BJ (cell line): Measurements from ENCODE around the gene ZNF148. TPM values are rescaled to one million over a fixed set of nuclear protein-coding genes. Genes with fewer than 3 reads are reported as not detected.

Source experiments
- CTCF ChIA-PET: fragments of 350-600 bp; formaldehyde crosslinking; extraction: SDS; loops from one replicate; lab custom pipeline; 2021; ENCODE audit warnings: antibody characterized with exemption, inconsistent platforms; lab: Yijun Ruan, JAX
- POLR2A ChIA-PET: fragments of 300-600 bp; sonication (Branson Sonifier 250); formaldehyde crosslinking; extraction: SDS; loops from one replicate; lab custom pipeline; 2021; ENCODE audit warnings: antibody characterized with exemption; lab: Charles Lee
- DNase-seq: peaks from one replicate; pipeline ENCODE4 v3.0.0-alpha.2; 2011; ENCODE audit warnings: low read depth
- H3K27me3 ChIP-seq: 2 replicates; pipeline ENCODE4 v1.6.0; 2011; ENCODE audit warnings: low read length; ENCODE audit not compliant: control insufficient read depth, insufficient read depth
- H3K36me3 ChIP-seq: 2 replicates; pipeline ENCODE4 v1.5.1; 2011; ENCODE audit warnings: low read length; ENCODE audit not compliant: control insufficient read depth, insufficient read depth
- H3K4me3 ChIP-seq: 2 replicates; pipeline ENCODE4 v1.5.1; 2011; ENCODE audit warnings: low read depth, mild to moderate bottlenecking, control low read depth, low read length
- CTCF ChIP-seq: IDR thresholded peaks from 2 replicates; pipeline ENCODE4 v1.5.1; 2011; ENCODE audit warnings: low read depth, mild to moderate bottlenecking, control low read depth, inconsistent platforms, low read length, moderate library complexity; ENCODE audit not compliant: insufficient read depth
- polyA plus RNA-seq: library from polyadenylated mRNA; depleted of rRNA; stranded (reverse); fragments of >200 nt; gene quantifications from 2 replicates; pipeline ENCODE4 v1.2.3, GENCODE V29; 2011

Gene ZNF148
- polyA plus RNA-seq, 1 experiment = 18.4 TPM

GRCh38 chr3:125359700-125360099, 15.4 kb downstream of the ZNF148 start:
- Histone ChIP-seq H3K36me3 (no peaks in the 10 kb centered on the region), H3K4me3 (no peak overlapping the region), H3K27me3 (no peaks in the 10 kb centered on the region)
- TF ChIP-seq CTCF = no peak
- POLR2A ChIA-PET = no interaction called here
- CTCF ChIA-PET = no interaction called here
- DNase-seq = no peak

DNA sequence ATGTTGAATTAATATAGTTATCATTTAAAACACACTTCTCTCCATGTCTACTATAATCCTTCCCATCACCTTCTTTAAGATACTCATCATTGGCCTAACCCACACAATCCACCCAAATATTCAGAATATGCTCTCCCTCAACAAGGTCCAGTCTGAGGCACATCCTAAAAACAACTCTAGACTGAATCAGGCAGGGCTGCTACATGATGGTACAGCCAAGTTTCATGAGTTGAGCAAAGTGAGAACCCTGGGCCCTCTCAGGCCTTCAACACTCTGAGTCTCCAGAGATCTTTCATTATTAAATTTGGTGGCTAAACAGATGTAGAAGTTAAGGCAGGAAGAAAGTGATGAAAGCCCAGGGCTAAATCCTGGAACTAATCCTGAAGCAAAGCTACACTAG, 16.2 kb downstream of the ZNF148 start:
- Histone ChIP-seq H3K27me3 (no peaks in the 10 kb centered on the region), H3K4me3 (no peak overlapping the region), H3K36me3 (no peaks in the 10 kb centered on the region)
- no peak for DNase-seq
- ChIA-PET CTCF (no interaction called here), POLR2A (interaction anchor here (0.7 kb wide), 1 partner anchor 211 kb away, joined by 4 read pairs; no protein-coding TSS in a partner anchor)
- TF ChIP-seq CTCF = no peak

- no peak for DNase-seq
- Histone ChIP-seq H3K36me3 (no peaks in the 10 kb centered on the region), H3K4me3 (peak overlapping the region; percentile 59), H3K27me3 (no peaks in the 10 kb centered on the region)
- ChIA-PET CTCF (no interaction called here), POLR2A (no interaction called here)
- TF ChIP-seq CTCF = no peak
Observed at GRCh38 chr3:125357837-125358236, 17.3 kb downstream of the ZNF148 start.

GRCh38 chr3:125357032-125357658, 18.0 kb downstream of the ZNF148 start:
- no peak for DNase-seq
- Histone ChIP-seq H3K36me3 (no peaks in the 10 kb centered on the region), H3K27me3 (no peaks in the 10 kb centered on the region), H3K4me3 (peak overlapping the region; percentile 59)
- ChIA-PET POLR2A (no interaction called here), CTCF (interaction anchor here (0.7 kb wide), 1 partner anchor 12 kb away, joined by 3 read pairs; no protein-coding TSS in a partner anchor)
- TF ChIP-seq CTCF = no peak

GRCh38 chr3:125356140-125357026, 18.7 kb downstream of the ZNF148 start:
- POLR2A ChIA-PET = no interaction called here
- CTCF ChIA-PET = interaction anchor here (0.7 kb wide), 2 partner anchors 12 to 80 kb away, joined by 3 read pairs; no protein-coding TSS in a partner anchor
- no peak for DNase-seq
- no peak for TF ChIP-seq CTCF
- no peaks in the 10 kb centered on the region for H3K36me3 ChIP-seq
- peak overlapping the region; percentile 59 for H3K4me3 ChIP-seq
- H3K27me3 ChIP-seq = no peaks in the 10 kb centered on the region
